ENCODE measurements around the gene TEKT2.

The TEKT2 gene

DNA sequence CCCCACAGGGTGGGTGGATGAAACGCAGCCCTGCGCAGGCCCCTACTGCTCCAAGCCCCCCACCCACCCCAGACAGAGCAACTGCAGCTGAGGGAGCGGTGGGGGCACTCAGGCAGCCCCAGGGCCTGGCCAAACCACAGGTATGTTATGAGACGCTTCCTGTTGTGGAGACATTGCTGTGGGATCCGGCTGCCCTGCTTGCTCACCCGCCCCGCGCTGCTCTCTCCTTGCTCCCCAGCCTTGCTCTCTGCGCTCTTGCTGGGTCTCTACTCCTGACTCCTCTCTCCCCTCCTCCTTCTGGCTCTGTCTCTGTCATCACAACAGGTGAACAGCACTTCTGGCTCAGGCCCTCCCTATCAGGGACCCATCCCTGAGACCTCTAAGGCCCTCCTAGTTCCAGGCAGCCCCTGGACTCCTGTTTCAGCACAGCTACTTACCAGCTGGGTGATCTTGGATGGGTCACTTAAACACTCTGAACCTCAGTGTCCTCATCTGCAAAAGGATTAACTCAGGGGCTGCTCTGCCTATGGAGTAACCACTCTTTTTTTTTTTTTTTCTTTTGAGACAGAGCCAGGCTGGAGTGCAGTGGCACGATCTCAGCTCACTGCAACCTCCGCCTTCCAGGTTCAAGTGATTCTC, 25.3 kb downstream of the TEKT2 start:
- no peak for DNase-seq

GRCh38 chr1:36111151-36111550, 27.3 kb downstream of the TEKT2 start:
- no peak for DNase-seq

- DNase-seq, result no peak
Measured at GRCh38 chr1:36112823-36113222, 28.9 kb downstream of the TEKT2 start.

DNA sequence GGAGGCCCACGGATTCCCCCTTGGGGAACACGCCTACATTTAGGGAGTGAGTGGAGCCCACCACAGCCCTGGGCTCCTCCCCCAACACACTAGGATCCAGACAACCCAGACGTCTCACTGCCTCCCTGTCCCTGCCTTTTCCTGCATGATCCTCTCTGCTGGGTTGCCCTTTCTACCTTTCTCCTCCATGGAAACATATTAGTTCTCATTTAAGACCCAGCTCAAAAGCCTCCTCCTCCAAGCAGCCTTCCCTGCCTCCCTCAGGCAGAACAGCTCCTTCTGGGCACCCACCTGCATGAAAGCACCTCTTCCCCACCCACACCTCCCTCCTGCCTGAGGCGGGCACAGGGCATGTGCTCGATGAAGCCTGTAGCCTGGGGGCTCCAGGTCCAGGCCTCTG, 30.5 kb downstream of the TEKT2 start:
- DNase-seq, result no peak

GRCh38 chr1:36115200-36115669, 31.3 kb downstream of the TEKT2 start:
- DNase-seq, result no peak

- DNase-seq, result no peak
Measured at GRCh38 chr1:36115931-36116330, 32.0 kb downstream of the TEKT2 start.

DNA sequence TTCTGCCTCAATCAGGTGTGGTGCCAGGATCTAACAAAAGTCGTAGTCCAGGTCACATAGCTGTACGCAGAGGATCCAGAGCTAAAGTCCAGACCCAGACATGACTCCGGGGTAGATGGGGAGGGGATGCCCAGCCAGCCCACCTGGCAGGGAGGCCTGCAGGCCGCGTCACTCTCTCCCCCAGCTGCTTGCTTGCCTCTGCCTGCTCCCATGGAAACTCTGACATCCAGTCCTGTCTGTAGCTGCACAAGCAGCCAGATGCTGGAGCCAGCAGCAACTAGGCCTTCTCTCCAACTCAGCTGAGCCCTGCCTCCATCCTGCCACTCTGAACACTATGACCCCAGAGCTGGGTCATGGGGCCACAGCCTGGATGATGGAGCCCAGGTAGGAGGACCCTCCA, 33.0 kb downstream of the TEKT2 start:
- DNase-seq, result no peak

GRCh38 chr1:36118447-36119204, 34.7 kb downstream of the TEKT2 start:
- DNase-seq, result no peak

DNA sequence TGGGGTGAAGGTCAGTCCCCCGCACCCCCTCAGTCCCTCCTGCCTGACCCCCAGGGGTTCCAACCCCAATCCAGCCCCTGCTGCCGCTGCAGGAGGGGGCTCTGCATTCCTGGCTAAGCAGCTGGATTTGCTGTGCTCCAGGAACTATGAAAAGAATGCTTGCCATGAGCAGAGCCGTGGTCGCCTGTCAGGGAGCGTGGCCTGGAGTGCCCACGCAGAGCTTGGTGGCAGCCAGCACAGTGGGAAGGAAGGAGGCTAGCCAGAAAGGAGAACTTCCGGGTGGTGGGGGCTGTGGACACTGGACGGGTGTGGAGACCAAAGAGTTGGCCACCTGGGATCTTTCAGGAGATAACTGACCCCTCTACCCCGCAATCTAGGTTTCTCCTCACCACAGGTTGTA, 35.6 kb downstream of the TEKT2 start:
- no peak for DNase-seq

DNA sequence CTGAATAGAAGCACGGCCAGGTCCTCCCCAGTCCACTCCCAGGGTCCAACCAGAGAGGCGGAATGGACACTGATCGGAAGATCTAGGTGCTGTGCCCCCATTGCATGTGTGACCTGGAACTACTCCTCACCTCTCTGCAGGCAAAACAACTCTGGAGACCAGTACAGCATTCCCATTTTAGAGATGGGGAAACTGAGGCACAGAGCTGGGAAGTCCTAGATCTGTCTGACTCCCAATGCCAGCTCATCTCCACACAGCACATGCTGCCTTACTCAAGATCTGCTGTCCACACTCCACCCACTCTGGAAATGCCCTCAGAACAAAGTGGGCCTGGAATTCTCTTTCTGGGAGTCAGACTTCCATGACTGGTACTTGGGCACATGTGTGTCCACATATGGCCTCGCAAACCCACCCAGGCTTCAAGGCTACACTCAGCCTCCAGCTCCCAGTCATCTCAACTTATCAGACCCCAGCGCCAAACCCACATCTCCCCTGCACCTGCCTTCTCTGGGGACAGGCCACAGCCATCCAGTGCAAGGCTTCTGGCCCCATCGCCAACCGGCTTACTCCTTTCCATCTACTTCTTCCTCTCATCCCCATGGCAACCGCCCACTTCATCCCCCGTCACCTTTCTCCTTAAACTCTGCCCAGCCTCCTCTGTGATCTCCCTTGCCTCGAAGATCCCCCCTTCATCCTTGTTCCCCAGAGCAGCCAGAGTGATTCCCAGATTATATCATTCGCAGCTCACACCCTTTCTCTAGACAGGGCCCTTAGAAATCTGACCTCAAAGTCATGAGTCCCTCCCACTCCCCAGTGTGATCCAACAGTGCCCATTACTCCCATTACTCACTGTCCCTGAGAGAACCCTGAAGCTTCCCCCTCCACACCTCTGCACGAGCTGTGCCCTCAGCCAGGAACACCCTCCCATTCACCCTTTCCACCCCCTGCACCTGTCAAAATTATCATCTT, 38.5 kb downstream of the TEKT2 start:
- no peak for DNase-seq

GRCh38 chr1:36123356-36123755, 39.5 kb downstream of the TEKT2 start:
- DNase-seq, result no peak

GRCh38 chr1:36124404-36125128, 40.7 kb downstream of the TEKT2 start:
- DNase-seq, result no peak

- no peak for DNase-seq
Measured at GRCh38 chr1:36125129-36125991, 41.5 kb downstream of the TEKT2 start, which contains the start of gene COL8A2. TSS of gene COL8A2 (minus strand) at chr1:36125222. CDS start at chr1:36100242, 24,980 bp downstream.

GRCh38 chr1:36126005-36126716, 42.3 kb downstream of the TEKT2 start:
- no peak for DNase-seq

DNA sequence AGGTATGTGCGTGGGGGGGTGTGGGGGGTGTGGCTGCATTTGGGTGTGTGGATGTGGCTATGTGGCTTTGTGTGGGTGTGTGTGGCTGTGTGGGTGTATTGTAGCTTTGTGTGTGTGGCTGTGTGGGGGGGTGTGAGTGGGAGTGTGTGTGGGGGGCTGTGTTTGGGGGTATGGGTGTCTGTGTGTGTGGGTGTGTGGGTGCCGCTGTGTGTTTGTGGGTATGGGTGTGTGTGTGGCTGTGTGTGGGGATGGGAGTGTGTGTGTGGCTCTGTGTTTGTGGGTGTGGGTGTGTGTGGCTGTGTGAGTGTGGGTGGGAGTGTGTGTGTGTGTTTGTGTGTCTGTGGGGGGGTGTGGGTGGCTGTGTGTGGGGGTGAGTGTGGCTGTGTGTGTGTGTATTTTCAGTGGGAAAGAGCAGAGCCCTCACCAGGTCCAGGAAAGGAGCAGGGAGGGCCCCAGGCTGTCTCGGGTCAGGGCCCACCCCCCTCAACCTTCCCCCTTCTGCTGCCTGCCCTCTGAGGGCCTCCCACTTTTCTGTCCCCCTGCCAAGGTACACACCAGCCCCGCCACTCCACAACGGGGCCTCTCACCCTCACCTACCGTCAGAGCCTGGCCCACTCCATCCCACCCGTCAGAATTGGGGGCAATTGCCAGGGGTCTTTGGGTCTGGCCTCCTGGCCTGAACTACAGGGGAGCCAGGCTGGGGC, 43.1 kb downstream of the TEKT2 start:
- no peak for DNase-seq

DNA sequence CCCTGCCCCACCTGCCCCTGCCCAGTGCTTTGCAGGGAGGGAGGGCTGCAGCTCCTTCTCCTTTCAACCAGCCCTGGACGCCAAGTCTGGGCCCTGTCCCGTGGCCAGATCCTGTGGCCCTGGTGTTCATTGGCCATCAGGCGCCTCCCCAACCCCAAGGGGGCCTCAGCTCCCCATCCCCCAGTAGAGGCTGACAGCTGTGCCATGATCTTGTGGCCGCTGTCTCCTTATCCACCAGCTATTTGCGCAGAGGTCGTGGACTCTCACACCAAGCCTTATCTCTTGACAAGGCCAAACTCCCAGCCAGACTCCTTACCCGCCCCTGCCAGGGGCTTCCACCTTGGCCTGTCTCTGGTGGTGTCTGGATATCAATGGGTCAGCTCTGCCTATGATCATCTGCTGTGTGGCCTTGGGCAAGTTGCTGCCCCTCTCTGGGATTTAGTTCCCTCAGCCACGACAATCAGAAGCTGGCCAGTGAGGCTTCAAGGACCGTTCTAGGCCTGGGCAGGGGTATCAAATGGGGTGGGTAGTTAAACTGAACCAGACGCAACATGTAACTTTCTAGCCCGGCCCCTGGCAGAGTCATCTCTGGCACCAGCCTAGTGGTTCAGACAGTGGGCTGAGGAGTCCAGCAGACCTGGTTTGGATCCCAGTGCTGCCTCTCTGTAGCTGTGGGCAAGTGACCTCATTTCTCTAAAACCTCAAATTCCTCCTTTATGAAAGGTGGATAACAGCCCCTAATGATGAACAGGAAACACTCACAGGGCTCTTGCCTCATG, 44.4 kb downstream of the TEKT2 start:
- DNase-seq, result no peak

GRCh38 chr1:36128905-36129206, 45.0 kb downstream of the TEKT2 start:
- no peak for DNase-seq

- no peak for DNase-seq
Measured at GRCh38 chr1:36132029-36132428, 48.1 kb downstream of the TEKT2 start.

- no peak for DNase-seq
Measured at GRCh38 chr1:36133484-36133883, 49.6 kb downstream of the TEKT2 start.

DNA sequence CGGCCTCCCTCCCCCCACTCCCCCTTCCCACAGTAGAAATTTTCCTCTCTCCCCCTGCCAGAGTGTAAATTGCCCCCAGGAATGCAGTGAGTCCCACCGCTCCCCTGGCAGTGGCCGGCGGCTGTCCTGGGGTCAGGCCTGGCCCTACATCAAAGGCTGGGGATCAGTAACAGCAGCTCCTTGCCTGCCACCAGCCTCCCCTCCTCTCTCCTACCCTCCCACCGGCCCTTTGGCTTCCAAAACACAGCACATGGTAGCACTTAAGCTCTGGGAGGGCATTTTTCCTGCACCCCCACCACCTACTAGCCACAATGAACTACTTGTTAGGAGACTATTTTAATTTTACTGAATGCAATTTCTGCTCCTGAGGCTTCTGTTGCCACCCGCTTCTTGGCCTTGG, 50.1 kb downstream of the TEKT2 start:
- no peak for DNase-seq

Data from COR-L47 (cell line).